Glutamatergic neuron (in vitro differentiated cells): ENCODE measurements around the gene AKNA. TPM values are rescaled to one million over a fixed set of nuclear protein-coding genes. Genes with fewer than 3 reads are reported as not detected.

Experiments
- DNase-seq: peaks from one replicate; pipeline ENCODE4 v3.0.0; 2022
- H3K27ac Mint-ChIP-seq: one replicate; pipeline ENCODE4 v1.8.0; 2020; ENCODE audit warnings: mild to moderate bottlenecking, mixed read lengths, inconsistent platforms; ENCODE audit not compliant: unreplicated experiment
- H3K27me3 Mint-ChIP-seq: one replicate; pipeline ENCODE4 v1.8.0; 2020; ENCODE audit warnings: mild to moderate bottlenecking, moderate library complexity, mixed read lengths, inconsistent platforms; ENCODE audit not compliant: unreplicated experiment
- H3K36me3 Mint-ChIP-seq: one replicate; pipeline ENCODE4 v1.8.0; 2020; ENCODE audit warnings: mild to moderate bottlenecking, mixed read lengths, inconsistent platforms; ENCODE audit not compliant: unreplicated experiment
- H3K4me1 Mint-ChIP-seq: one replicate; pipeline ENCODE4 v1.8.0; 2020; ENCODE audit warnings: mild to moderate bottlenecking, low read depth, mixed read lengths, inconsistent platforms; ENCODE audit not compliant: unreplicated experiment
- H3K4me3 Mint-ChIP-seq: one replicate; pipeline ENCODE4 v1.8.0; 2020; ENCODE audit warnings: mild to moderate bottlenecking, mixed read lengths, inconsistent platforms; ENCODE audit not compliant: unreplicated experiment
- H3K9me3 Mint-ChIP-seq: one replicate; pipeline ENCODE4 v1.8.0; 2020; ENCODE audit warnings: mild to moderate bottlenecking, moderate library complexity, mixed read lengths, inconsistent platforms; ENCODE audit not compliant: unreplicated experiment
- CTCF ChIP-seq: fragments of 200-600 bp; sonication (generic); IDR thresholded peaks from one replicate; pipeline ENCODE4 v1.5.0; 2021; ENCODE audit not compliant: partially characterized antibody, unreplicated experiment
- total RNA-seq: library from RNA; stranded (reverse); fragmentation: NEBNext Ultra II Directional; extraction: Animal tissue kit (Norgen Biotek cat#: 25700); gene quantifications from one replicate; pipeline ENCODE4 v1.2.1, GENCODE V29; 2021; ENCODE audit not compliant: unreplicated experiment

The AKNA gene
- total RNA-seq, 1 donor from 2014 or later: 32.6 TPM

GRCh38 chr9:114348261-114348905 is 39.4 kb downstream of the AKNA start:
- no peak for DNase-seq
- H3K36me3 Mint-ChIP-seq: peaks cover 12% of the 10 kb centered on the region
- H3K4me3 Mint-ChIP-seq: no peak overlapping the region
- no peak for TF ChIP-seq CTCF
- H3K27ac Mint-ChIP-seq: peak overlapping the region; percentile 90
- peaks cover 13% of the 10 kb centered on the region for H3K27me3 Mint-ChIP-seq
- H3K4me1 Mint-ChIP-seq: peaks cover 13% of the 10 kb centered on the region
- H3K9me3 Mint-ChIP-seq: peaks cover 1% of the 10 kb centered on the region

GRCh38 chr9:114347675-114348074 is 40.1 kb downstream of the AKNA start:
- peak overlapping the region; percentile 90 for H3K27ac Mint-ChIP-seq
- H3K9me3 Mint-ChIP-seq: peaks cover 1% of the 10 kb centered on the region
- TF ChIP-seq CTCF: no peak
- peak; percentile 47 for DNase-seq
- peaks cover 13% of the 10 kb centered on the region for H3K4me1 Mint-ChIP-seq
- peaks cover 12% of the 10 kb centered on the region for H3K36me3 Mint-ChIP-seq
- no peak overlapping the region for H3K4me3 Mint-ChIP-seq
- peaks cover 13% of the 10 kb centered on the region for H3K27me3 Mint-ChIP-seq

DNA sequence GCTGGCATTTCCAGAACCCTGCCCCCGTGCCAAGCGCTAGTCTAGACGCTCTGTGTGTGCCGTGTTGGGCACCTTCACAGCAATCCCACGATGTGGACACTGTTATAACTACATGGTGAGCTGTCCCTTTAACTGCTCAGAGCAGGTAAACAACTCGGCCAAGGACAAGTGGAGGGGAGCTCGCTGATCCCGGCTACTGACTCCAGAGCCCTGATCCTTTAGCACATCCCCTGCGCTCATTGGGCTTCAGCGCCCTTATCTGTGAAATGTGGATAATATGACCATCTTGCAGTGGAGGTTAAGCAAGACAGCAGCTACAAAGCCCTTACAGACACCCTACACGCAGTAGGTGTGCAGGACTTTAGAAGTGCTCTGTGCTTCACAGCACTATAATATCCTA is 41.6 kb downstream of the AKNA start:
- Mint-ChIP-seq H3K4me3 (no peak overlapping the region), H3K36me3 (peaks cover 12% of the 10 kb centered on the region), H3K4me1 (peaks cover 13% of the 10 kb centered on the region), H3K9me3 (peaks cover 4% of the 10 kb centered on the region), H3K27ac (no peak overlapping the region), H3K27me3 (peaks cover 13% of the 10 kb centered on the region)
- no peak for DNase-seq
- no peak for TF ChIP-seq CTCF

DNA sequence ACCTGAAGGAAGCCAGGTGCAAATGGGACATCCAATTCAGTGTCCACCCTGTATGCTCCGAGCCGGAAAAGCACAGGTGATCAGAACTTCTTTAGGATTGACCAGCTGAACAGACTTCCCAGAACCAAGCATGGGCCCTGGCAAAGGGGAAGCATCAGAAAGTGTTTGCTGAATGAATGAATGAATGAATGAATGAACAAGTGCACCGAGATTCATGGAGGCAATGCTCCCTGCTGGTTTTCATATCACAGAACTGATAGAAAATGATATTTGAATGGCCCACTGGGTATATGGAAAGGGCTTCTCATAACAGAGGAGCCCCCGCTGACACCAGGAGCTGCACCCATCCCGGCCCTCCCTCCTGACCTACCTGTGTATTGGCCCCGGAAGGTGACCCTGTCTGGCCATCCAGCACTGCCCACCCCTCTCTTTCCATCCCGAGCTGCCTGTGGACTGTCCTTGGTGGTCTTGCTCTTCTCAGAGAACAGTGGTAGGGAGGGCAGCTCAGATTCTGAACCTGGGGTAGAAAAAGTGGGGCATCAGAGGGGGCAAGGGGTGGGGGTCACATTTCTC is 42.2 kb downstream of the AKNA start:
- Mint-ChIP-seq H3K27ac (no peak overlapping the region), H3K4me3 (no peak overlapping the region), H3K4me1 (peaks cover 13% of the 10 kb centered on the region), H3K27me3 (peaks cover 13% of the 10 kb centered on the region), H3K36me3 (peaks cover 12% of the 10 kb centered on the region), H3K9me3 (peaks cover 4% of the 10 kb centered on the region)
- no peak for DNase-seq
- no peak for TF ChIP-seq CTCF

GRCh38 chr9:114344692-114345091 is 43.1 kb downstream of the AKNA start:
- Mint-ChIP-seq H3K27ac (no peak overlapping the region), H3K36me3 (peaks cover 7% of the 10 kb centered on the region), H3K4me1 (peaks cover 13% of the 10 kb centered on the region), H3K27me3 (peaks cover 12% of the 10 kb centered on the region), H3K4me3 (no peak overlapping the region), H3K9me3 (peaks cover 4% of the 10 kb centered on the region)
- TF ChIP-seq CTCF: no peak
- no peak for DNase-seq
